Naive thymus-derived CD8-positive, alpha-beta T cell (primary cell): Measurements from ENCODE around the gene KIF4B. TPM values are rescaled to one million over a fixed set of nuclear protein-coding genes. Genes with fewer than 3 reads are reported as not detected.
"Not testable (repeated sequence)": the region's sequence is repeated elsewhere in the genome, so short reads cannot be mapped to it uniquely, and the experiment has no call there.

ENCODE experiments used
- ATAC-seq, 2 donors: fragments of 150-1000 bp; cut with Tn5 transposase in 1 of 2; sonication (Bioruptor Pico), chemical (Tn5 transposase) in 1 of 2; 1 replicate in 1 of 2; 2 replicates in 1 of 2; pipeline ENCODE4 v1.10.0; 2021; ENCODE audit warnings: mild to moderate bottlenecking in 2 of 2, moderate library complexity in 2 of 2
- POLR2A ChIA-PET: fragments of 350-600 bp; sonication (Branson Sonifier 250); formaldehyde crosslinking; loops from one replicate; lab custom pipeline; 2021; ENCODE audit warnings: antibody characterized with exemption; lab: Charles Lee
- DNase-seq, 10 donors: peaks; one replicate each; pipeline versions ENCODE4 v3.0.0 to v3.0.0-alpha.2; 2020 to 2022
- H3K27ac Mint-ChIP-seq, 10 donors: one replicate each; pipeline ENCODE4 v1.8.0; 2020 to 2022; ENCODE audit warnings: mild to moderate bottlenecking in 10 of 10, mixed read lengths in 10 of 10, moderate library complexity in 4 of 10, inconsistent platforms in 1 of 10
- H3K27me3 Mint-ChIP-seq, 5 donors: one replicate each; pipeline ENCODE4 v1.8.0; 2021 to 2022; ENCODE audit warnings: mixed read lengths in 5 of 5
- H3K36me3 Mint-ChIP-seq, 3 donors: one replicate each; pipeline ENCODE4 v1.8.0; 2020 to 2022; ENCODE audit warnings: mixed read lengths in 3 of 3, mild to moderate bottlenecking in 2 of 3, inconsistent platforms in 1 of 3
- H3K4me1 Mint-ChIP-seq, 4 donors: one replicate each; pipeline ENCODE4 v1.8.0; 2021 to 2022; ENCODE audit warnings: mixed read lengths in 4 of 4
- H3K4me3 Mint-ChIP-seq, 10 donors: one replicate each; pipeline ENCODE4 v1.8.0; 2020 to 2022; ENCODE audit warnings: mild to moderate bottlenecking in 10 of 10, mixed read lengths in 10 of 10, moderate library complexity in 6 of 10, inconsistent platforms in 1 of 10
- H3K9me3 Mint-ChIP-seq, 9 donors: one replicate each; pipeline ENCODE4 v1.8.0; 2020 to 2022; ENCODE audit warnings: mixed read lengths in 9 of 9, mild to moderate bottlenecking in 3 of 9, inconsistent platforms in 1 of 9, moderate library complexity in 1 of 9
- polyA plus RNA-seq, 3 donors: library from polyadenylated mRNA; unstranded; fragments of 300-500 nt; fragmentation: Illumina TruSeq; gene quantifications; one replicate each; pipeline ENCODE4 v1.2.3, GENCODE V29; 2021
- total RNA-seq, 8 experiments: library from RNA in 2 of 8; stranded (reverse) in 2 of 8; gene quantifications; one replicate each; pipeline ENCODE4 v1.2.3 and lab custom pipeline; 2021 to 2026

The KIF4B gene
- total and polyA plus RNA-seq, 5 experiments from 2014 or later: not detected

DNA sequence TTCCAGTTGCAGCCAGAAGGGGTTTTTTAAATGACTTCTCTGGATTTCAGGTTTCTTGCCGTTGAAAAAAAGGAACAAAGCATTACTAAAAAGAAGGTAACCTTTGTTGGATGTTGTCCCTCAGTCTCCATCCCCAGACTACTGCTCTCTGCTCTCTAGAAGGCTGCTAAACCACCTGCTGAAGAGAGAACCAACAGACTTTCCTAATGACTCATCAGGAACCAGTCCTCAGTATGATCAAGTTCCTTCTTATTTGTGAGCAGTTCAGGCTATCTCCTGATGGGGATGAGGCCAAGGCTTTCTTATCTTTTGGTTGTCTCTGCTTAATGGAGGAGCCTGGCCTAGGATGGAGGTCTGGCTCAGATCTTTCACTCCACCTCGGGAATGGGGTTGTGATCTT lies 4.1 kb downstream of the KIF4B start:
- no peak overlapping the region for H3K4me3 Mint-ChIP-seq

DNA sequence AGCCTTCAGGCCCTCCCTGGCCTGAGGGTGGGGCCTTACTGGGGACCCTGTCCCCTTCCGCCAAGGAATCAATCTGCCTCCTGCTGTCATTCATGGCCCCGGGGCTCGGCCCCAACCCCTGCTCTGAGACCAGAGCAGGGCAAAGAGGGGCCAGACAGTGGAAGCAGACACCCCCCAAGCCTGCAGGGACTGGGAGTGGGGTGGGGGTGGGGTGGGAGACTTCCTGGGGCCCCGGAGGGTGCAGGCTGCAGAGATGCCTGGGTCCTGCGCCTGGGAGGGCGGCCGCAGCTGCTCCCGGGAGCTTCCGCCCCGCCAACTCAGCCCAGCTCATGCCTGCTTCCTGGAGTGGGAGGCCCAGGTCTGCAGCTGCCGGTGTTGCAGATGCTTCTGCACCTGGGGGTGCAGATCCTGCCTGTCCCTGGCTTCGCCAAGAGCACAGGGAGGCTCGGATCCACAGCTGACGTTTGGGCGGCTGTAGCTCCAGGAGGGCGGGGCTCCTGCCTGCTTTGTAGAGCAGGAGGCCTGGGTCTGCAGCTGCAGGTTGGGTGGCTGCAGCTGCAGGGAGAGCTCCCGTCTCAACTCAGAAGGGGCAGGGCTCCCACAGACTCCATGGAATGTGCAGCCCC lies 6.2 kb downstream of the KIF4B start:
- DNase-seq: no peak
- H3K27ac Mint-ChIP-seq: no peak overlapping the region
- peaks cover 1 to 32% (median 15%) of the 10 kb centered on the region in 5 donors for H3K27me3 Mint-ChIP-seq
- H3K36me3 Mint-ChIP-seq: no peaks in the 10 kb centered on the region
- ATAC-seq: no peak
- POLR2A ChIA-PET: no interaction called here
- H3K9me3 Mint-ChIP-seq: peaks cover 0 to 9% (median 0%) of the 10 kb centered on the region in 9 donors
- H3K4me3 Mint-ChIP-seq: no peak overlapping the region
- H3K4me1 Mint-ChIP-seq: no peaks in the 10 kb centered on the region

More for the DNA sequence above, 4.1 kb downstream of the KIF4B start:
- no peak for ATAC-seq
- Mint-ChIP-seq H3K27me3 (peaks cover 3 to 45% (median 17%) of the 10 kb centered on the region in 5 donors), H3K4me1 (no peaks in the 10 kb centered on the region), H3K36me3 (no peaks in the 10 kb centered on the region), H3K27ac (no peak overlapping the region), H3K9me3 (peaks cover 0 to 11% (median 0%) of the 10 kb centered on the region in 9 donors)
- POLR2A ChIA-PET: no interaction called here
- no peak for DNase-seq

DNA sequence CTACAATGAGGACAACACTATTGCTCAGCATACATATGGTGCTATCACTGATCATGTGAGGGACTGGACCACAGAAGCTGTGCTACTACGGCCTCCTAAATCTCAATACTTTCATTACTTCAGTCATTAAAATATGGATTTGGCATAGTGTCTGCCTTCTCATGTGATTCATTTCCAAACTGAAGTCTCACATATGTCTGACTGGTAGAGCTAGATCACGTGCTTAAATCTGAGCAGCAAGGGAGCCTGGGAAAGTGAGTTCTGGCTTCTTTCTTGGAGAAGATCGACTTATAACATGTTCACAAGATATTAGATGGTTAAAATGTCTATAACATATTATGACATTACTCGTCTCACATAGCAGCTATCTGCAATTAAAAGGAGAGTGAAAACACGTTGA lies 8.3 kb downstream of the KIF4B start:
- Mint-ChIP-seq H3K9me3 (peaks cover 0 to 2% (median 0%) of the 10 kb centered on the region in 9 donors), H3K4me1 (no peaks in the 10 kb centered on the region), H3K27ac (no peak overlapping the region), H3K36me3 (no peaks in the 10 kb centered on the region), H3K27me3 (peaks cover 6 to 39% (median 20%) of the 10 kb centered on the region in 5 donors), H3K4me3 (no peak overlapping the region)
- POLR2A ChIA-PET: no interaction called here
- ATAC-seq (no peak), DNase-seq (no peak)

DNA sequence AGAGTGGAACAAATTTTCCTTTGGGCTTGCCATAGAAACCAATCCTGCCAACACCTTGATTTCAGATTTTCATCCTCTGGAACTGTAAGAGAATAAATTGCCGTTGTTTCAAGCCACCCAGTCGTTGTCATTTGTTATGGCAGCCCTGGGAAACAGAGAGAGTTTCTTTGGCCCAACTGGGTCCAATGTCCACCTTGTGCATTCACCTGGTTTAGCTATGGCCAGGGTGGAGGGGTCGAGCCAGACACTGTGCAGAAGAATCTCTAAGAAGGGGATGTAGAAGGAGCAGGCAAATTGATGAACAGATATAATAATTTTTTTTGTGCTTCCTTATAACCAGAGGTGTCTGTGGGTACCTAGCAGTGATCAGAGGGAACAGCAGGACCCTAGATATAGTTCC lies 9.8 kb downstream of the KIF4B start:
- Mint-ChIP-seq H3K27me3 (peaks cover 6 to 35% (median 19%) of the 10 kb centered on the region in 5 donors), H3K4me3 (no peak overlapping the region), H3K4me1 (no peaks in the 10 kb centered on the region), H3K27ac (no peak overlapping the region), H3K9me3 (peaks cover 0 to 13% (median 3%) of the 10 kb centered on the region in 9 donors), H3K36me3 (peaks cover 0 to 2% (median 0%) of the 10 kb centered on the region in 3 donors)
- POLR2A ChIA-PET: no interaction called here
- ATAC-seq: no peak
- no peak for DNase-seq

DNA sequence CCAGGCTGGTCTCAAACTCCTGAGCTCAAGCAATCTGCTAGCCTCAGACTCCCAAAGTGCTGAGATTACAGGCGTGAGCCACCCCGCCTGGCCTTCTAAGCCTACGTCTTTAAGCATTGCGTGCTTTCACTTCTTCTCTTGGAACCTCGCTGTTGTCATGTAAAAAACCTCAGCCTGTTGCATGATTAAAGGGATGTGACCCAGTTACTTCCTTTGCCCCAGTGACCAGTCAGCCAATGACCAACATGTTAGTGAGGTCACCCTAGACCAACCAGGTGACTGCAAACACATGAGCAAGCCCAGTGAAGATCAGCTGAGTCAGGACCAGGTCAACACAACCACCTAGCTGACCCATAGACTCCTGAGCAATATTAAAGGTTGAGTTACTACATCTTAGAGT lies 10.5 kb downstream of the KIF4B start:
- ATAC-seq: no peak
- peaks cover 0 to 20% (median 10%) of the 10 kb centered on the region in 9 donors for H3K9me3 Mint-ChIP-seq
- no peak for DNase-seq
- H3K27me3 Mint-ChIP-seq: peaks cover 5 to 28% (median 16%) of the 10 kb centered on the region in 5 donors
- H3K4me3 Mint-ChIP-seq: no peak overlapping the region
- H3K36me3 Mint-ChIP-seq: peaks cover 0 to 8% (median 0%) of the 10 kb centered on the region in 3 donors
- H3K27ac Mint-ChIP-seq: no peak overlapping the region
- POLR2A ChIA-PET: no interaction called here
- H3K4me1 Mint-ChIP-seq: no peaks in the 10 kb centered on the region

DNA sequence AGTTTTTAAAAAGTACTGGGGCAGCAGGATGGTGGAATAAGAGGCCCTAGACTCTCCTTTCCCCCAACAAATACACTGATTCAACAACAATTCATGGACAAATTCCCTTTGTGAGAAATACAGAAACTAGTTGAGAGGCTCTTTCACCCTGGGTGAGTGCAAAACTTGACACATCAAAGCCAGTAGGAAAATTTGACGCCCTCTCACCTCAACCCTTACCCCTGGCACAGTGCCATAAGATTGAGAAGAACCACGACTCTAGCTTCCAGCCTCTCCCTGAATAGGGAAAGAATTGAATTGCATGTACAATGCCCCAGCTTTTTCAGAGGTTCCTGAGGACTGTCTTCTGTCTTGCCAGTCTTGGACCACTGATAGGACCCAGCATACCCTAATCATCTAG lies 12.3 kb downstream of the KIF4B start:
- POLR2A ChIA-PET: no interaction called here
- ATAC-seq (no peak), DNase-seq (no peak)
- Mint-ChIP-seq H3K27me3 (peaks cover 5 to 25% (median 14%) of the 10 kb centered on the region in 5 donors), H3K9me3 (peaks cover 0 to 31% (median 10%) of the 10 kb centered on the region in 9 donors), H3K27ac (no peak overlapping the region), H3K36me3 (peaks cover 0 to 9% (median 0%) of the 10 kb centered on the region in 3 donors), H3K4me1 (no peaks in the 10 kb centered on the region), H3K4me3 (no peak overlapping the region)

DNA sequence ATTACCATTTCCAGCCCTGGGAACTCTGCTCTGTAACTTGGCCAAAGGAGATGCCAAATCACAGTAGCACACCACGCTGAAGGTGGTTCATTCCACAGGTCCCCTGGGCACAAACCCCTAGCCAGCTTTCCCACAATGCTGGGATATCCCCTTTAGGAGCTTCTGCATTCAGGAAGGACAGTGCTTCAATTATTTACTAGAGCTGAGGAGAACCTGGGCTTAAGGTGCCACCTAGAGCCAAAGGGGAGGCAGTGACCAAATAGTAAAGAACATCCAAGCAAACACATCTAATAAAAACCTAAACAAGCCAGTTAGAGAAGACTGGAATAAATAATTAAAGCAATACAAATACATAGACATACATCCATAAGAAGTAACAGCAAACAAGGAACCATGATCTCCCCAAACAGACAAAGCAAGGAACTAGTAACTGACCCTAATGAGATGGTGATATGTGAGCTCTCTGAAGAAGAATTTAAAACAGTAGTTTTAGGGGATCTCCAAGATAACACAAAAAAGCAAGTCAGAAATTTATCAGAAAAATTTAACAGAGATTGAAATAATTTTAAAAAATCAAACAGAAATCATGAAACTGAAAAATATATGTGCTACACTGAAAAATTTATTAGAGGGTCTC lies 14.6 kb downstream of the KIF4B start:
- no peaks in the 10 kb centered on the region for H3K4me1 Mint-ChIP-seq
- DNase-seq: no peak
- H3K9me3 Mint-ChIP-seq: peaks cover 0 to 31% (median 10%) of the 10 kb centered on the region in 9 donors
- ATAC-seq: no peak
- H3K4me3 Mint-ChIP-seq: no peak overlapping the region
- POLR2A ChIA-PET: no interaction called here
- peaks cover 0 to 9% (median 0%) of the 10 kb centered on the region in 3 donors for H3K36me3 Mint-ChIP-seq
- peaks cover 5 to 25% (median 14%) of the 10 kb centered on the region in 5 donors for H3K27me3 Mint-ChIP-seq
- H3K27ac Mint-ChIP-seq: peak overlapping the region in 1 of 10 donors; percentile 25

DNA sequence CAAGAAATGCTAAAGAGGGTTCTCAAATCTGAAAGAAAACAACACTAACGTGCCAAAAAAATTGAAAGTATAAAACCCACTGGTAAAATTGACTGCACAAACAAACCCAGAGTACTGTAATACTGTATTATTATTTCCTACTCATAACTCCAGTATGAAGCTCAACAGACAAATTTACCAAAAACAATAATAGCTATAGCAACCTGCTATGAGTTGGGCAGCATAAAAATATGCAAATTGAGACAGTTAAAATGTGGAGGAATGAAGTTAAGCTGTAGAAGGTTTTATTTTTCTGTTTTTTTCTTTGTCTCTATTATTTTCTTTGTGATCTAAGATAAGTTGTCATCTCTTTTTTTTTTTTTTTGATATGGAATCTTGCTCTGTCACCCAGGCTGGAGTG lies 15.7 kb downstream of the KIF4B start:
- Mint-ChIP-seq H3K36me3 (peaks cover 0 to 9% (median 0%) of the 10 kb centered on the region in 3 donors), H3K27ac (no peak overlapping the region), H3K9me3 (peaks cover 0 to 31% (median 10%) of the 10 kb centered on the region in 9 donors), H3K4me3 (no peak overlapping the region), H3K4me1 (no peaks in the 10 kb centered on the region), H3K27me3 (peaks cover 5 to 23% (median 11%) of the 10 kb centered on the region in 5 donors)
- POLR2A ChIA-PET: no interaction called here
- ATAC-seq: no peak
- DNase-seq: no peak

DNA sequence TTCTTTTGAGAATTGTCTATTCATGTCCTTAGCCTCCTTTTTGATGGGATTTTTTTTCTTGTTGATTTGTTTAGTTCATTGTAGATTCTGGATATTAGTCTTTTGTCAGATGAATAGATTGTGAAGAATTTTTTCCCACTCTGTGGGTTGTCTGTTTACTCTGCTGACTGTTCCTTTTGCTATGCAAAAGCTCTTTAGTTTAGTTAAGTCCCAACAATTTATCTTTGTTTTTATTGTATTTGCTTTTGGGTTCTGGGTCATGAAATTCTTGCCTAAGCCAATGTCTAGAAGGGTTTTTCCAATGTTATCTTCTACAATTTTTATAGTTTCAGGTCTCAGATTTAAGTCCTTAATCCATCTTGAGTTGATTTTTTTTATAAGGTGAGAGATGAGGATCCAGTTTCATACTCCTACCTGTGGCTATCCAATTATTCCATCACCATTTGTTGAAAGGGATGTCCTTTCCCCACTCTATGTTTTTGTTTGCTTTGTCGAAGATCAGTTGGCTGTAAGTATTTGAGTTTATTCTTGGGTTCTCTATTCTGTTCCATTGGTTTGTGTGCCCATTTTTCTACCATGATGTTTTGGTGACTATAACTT lies 20.7 kb downstream of the KIF4B start:
- H3K4me1 Mint-ChIP-seq, H3K36me3 Mint-ChIP-seq, H3K27ac Mint-ChIP-seq, ATAC-seq, POLR2A ChIA-PET, H3K9me3 Mint-ChIP-seq, H3K4me3 Mint-ChIP-seq, DNase-seq: not testable (repeated sequence)
- H3K27me3 Mint-ChIP-seq: peaks cover 6 to 21% (median 13%) of the 10 kb centered on the region in 5 donors

DNA sequence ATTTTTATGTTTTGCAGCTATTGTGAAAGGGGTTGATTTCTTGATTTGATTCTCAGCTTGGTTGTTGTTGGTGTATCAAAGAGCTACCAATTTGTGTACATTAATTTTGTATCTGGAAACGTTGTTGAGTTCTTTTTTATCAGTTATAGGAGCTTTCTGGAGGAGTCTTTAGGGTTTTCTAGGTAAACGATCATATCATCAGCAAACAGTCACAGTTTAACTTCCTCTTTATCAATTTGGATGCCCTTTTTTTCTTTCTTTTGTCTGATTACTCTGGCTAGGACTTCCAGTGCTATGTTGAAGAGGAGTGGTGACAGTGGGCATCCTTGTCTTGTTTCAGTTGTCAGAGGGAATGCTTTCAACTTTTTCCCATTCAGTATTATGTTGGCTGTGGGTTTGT lies 21.5 kb downstream of the KIF4B start:
- H3K27ac Mint-ChIP-seq, H3K36me3 Mint-ChIP-seq, H3K4me3 Mint-ChIP-seq, POLR2A ChIA-PET, DNase-seq, H3K4me1 Mint-ChIP-seq, ATAC-seq, H3K9me3 Mint-ChIP-seq: not testable (repeated sequence)
- H3K27me3 Mint-ChIP-seq: peaks cover 6 to 22% (median 13%) of the 10 kb centered on the region in 5 donors

DNA sequence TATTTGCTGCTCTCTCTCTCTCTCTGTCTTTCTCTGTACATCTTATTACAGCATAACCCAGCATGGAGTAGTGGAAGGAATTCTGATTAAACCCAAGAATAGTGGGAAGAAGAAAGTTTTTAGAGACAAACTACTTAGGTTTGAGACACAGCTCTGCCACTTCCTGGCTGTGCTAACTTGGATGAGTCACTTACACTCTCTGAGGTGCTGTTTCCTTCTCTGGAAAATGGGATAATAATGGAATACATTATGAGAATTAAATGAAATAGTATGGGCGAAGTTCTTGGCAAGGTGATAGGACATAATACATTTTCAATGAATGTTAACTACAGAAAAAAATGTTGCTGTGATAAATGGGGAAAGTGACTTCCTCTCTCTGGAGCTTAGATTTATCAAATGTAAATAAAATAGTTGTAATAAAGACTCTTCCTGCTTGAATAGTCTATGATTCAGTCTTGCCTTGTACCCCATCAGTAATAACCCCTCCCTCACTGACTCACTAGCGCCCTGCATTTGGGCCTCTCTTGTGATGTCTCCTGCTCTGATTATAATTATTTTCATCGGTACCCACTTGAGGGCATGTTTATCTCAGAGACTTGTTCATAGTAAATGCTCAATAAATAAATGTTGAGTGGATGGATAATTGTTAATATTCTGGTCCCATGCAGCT lies 27.6 kb downstream of the KIF4B start:
- Mint-ChIP-seq H3K4me1 (no peaks in the 10 kb centered on the region), H3K36me3 (no peaks in the 10 kb centered on the region), H3K27ac (no peak overlapping the region), H3K9me3 (no peaks in the 10 kb centered on the region), H3K27me3 (peaks cover 22 to 51% (median 36%) of the 10 kb centered on the region in 5 donors), H3K4me3 (no peak overlapping the region)
- POLR2A ChIA-PET: no interaction called here
- no peak for DNase-seq
- no peak for ATAC-seq

DNA sequence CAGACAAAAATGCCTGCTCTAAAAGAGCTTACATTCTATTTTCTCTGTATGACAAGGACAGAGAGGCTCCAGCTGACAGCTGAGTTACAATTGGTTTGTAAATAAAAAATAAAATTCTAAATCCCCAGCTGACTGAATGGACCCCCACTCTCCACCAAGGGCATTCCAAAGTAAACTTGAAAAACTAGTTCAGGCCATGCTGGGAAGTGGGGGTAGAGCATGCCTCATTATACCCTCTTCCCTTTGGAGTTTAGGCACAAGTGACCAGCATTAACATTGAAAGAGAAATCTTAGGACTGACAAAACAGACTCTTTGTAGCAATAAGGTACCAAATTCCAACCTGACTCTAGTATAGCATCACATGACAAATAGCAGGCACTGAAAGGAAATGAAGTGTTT lies 31.0 kb downstream of the KIF4B start:
- no peaks in the 10 kb centered on the region for H3K36me3 Mint-ChIP-seq
- POLR2A ChIA-PET: no interaction called here
- no peak overlapping the region for H3K4me3 Mint-ChIP-seq
- ATAC-seq (no peak), DNase-seq (no peak)
- no peaks in the 10 kb centered on the region for H3K4me1 Mint-ChIP-seq
- H3K27me3 Mint-ChIP-seq: peaks cover 15 to 61% (median 34%) of the 10 kb centered on the region in 5 donors
- H3K9me3 Mint-ChIP-seq: no peaks in the 10 kb centered on the region
- no peak overlapping the region for H3K27ac Mint-ChIP-seq

DNA sequence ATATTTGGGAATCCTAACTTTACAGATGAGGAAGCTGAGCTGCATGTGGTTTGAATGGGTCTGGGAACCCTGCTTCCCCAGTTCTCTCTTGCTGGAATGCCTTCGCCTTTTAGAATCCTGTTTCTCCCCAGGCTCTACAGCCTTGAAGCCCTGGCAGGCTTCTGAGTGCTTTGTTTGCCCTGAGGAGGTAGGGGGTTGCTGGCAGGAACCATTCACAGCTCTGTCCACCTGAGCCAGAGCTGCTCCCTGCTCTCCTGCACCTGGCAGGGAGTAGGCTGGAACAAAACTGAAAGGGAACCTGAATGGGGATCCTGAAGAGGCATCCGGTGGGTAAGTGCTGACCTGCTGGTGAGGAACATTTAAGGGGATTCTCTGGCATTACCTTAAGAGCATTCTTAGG lies 33.0 kb downstream of the KIF4B start:
- no peak for DNase-seq
- no peak for ATAC-seq
- H3K4me3 Mint-ChIP-seq: no peak overlapping the region
- H3K36me3 Mint-ChIP-seq: no peaks in the 10 kb centered on the region
- H3K27me3 Mint-ChIP-seq: peaks cover 11 to 48% (median 28%) of the 10 kb centered on the region in 5 donors
- no peak overlapping the region for H3K27ac Mint-ChIP-seq
- POLR2A ChIA-PET: no interaction called here
- H3K9me3 Mint-ChIP-seq: no peaks in the 10 kb centered on the region
- no peaks in the 10 kb centered on the region for H3K4me1 Mint-ChIP-seq
